H1 (cell line): Measurements from ENCODE around the gene ZSWIM6. TPM values are rescaled to one million over a fixed set of nuclear protein-coding genes. Genes with fewer than 3 reads are reported as not detected.

Source experiments
- CTCF ChIA-PET: fragments of 300-600 bp; sonication (Branson Sonifier 250); formaldehyde crosslinking; loops from one replicate; lab custom pipeline; 2021; ENCODE audit not compliant: partially characterized antibody; lab: Charles Lee
- POLR2A ChIA-PET: fragments of 300-600 bp; sonication (Branson Sonifier 250); formaldehyde crosslinking; loops from one replicate; lab custom pipeline; 2021; ENCODE audit warnings: inconsistent platforms; ENCODE audit not compliant: partially characterized antibody; lab: Charles Lee
- DNase-seq, 2 experiments: peaks; one replicate each; pipeline versions ENCODE4 v3.0.0 to v3.0.0-alpha.2; 2010 to 2022; ENCODE audit warnings: low spot score in 2 of 2, low read depth in 1 of 2, mixed read lengths in 1 of 2
- FAIRE-seq: peaks from 2 replicates; lab custom pipeline; 2011; peaks lifted over from hg19 to GRCh38; lab: Jason Lieb, UNC
- H2AFZ ChIP-seq: 2 replicates; pipeline ENCODE4 v1.8.1; 2012; ENCODE audit warnings: low read length, inconsistent platforms
- H2AK5ac ChIP-seq: 2 replicates; pipeline ENCODE4 v1.6.1; 2013; ENCODE audit warnings: low read depth, low read length
- H2BK120ac ChIP-seq: replicated peaks from 2 replicates; pipeline ENCODE3; 2013; ENCODE audit warnings: low read depth, low read length, inconsistent platforms
- H2BK12ac ChIP-seq: 2 replicates; pipeline ENCODE4 v1.6.1; 2013; ENCODE audit warnings: low read depth, low read length
- H2BK15ac ChIP-seq: 2 replicates; pipeline ENCODE4 v1.6.1; 2013; ENCODE audit warnings: low read length
- H2BK20ac ChIP-seq: 2 replicates; pipeline ENCODE4 v1.6.1; 2013; ENCODE audit warnings: low read length
- H2BK5ac ChIP-seq: 2 replicates; pipeline ENCODE4 v1.6.1; 2013; ENCODE audit warnings: low read depth, low read length
- H3K14ac ChIP-seq: 2 replicates; pipeline ENCODE4 v1.6.1; 2013; ENCODE audit warnings: inconsistent platforms; ENCODE audit not compliant: insufficient read length
- H3K18ac ChIP-seq: 2 replicates; pipeline ENCODE4 v1.6.1; 2013; ENCODE audit warnings: low read length; ENCODE audit errors: extremely low read depth
- H3K23ac ChIP-seq: 2 replicates; pipeline ENCODE4 v1.6.1; 2013; ENCODE audit warnings: inconsistent platforms; ENCODE audit not compliant: insufficient read length
- H3K23me2 ChIP-seq: 2 replicates; pipeline ENCODE4 v1.6.1; 2013; ENCODE audit warnings: low read depth, low read length
- H3K27ac ChIP-seq: 2 replicates; pipeline ENCODE4 v1.6.1; 2011; ENCODE audit warnings: low read depth, low read length, inconsistent platforms
- H3K27me3 ChIP-seq, 4 experiments: replicated peaks in 1 of 4; 1 replicate in 1 of 4; 2 replicates in 3 of 4; pipeline versions ENCODE4 v1.6.1 to v1.8.1; 2011 to 2013; ENCODE audit warnings: low read length in 3 of 4, mild to moderate bottlenecking in 3 of 4, inconsistent platforms in 2 of 4, mixed read lengths in 2 of 4, moderate library complexity in 1 of 4; ENCODE audit not compliant: control insufficient read depth in 3 of 4, insufficient read depth in 3 of 4; ENCODE audit errors: extremely low read depth in 1 of 4
- H3K36me3 ChIP-seq, 4 experiments: 2 replicates each; pipeline versions ENCODE4 v1.6.1 to v1.8.1; 2011 to 2013; ENCODE audit warnings: mild to moderate bottlenecking in 4 of 4, low read length in 3 of 4, moderate library complexity in 2 of 4, control low read depth in 1 of 4, inconsistent platforms in 1 of 4; ENCODE audit not compliant: insufficient read depth in 4 of 4, control insufficient read depth in 2 of 4
- H3K4ac ChIP-seq: replicated peaks from 2 replicates; pipeline ENCODE3; 2013; ENCODE audit warnings: low read length, low read depth, mixed read lengths, inconsistent platforms; ENCODE audit not compliant: insufficient read length
- H3K4me1 ChIP-seq, 4 experiments: replicated peaks in 1 of 4; 1 replicate in 1 of 4; 2 replicates in 3 of 4; pipeline versions ENCODE4 v1.6.1 to v1.8.1; 2011 to 2013; ENCODE audit warnings: low read length in 3 of 4, inconsistent platforms in 2 of 4, mixed read lengths in 1 of 4; ENCODE audit not compliant: insufficient read depth in 4 of 4, control insufficient read depth in 3 of 4
- H3K4me2 ChIP-seq, 2 experiments: 2 replicates each; pipeline versions ENCODE4 v1.6.1 to v1.8.1; 2011 to 2013; ENCODE audit warnings: low read depth in 2 of 2, low read length in 2 of 2, control low read depth in 1 of 2, inconsistent platforms in 1 of 2, mild to moderate bottlenecking in 1 of 2; ENCODE audit not compliant: insufficient read depth in 1 of 2
- H3K4me3 ChIP-seq, 4 experiments: fragments of 200-600, 300-600 bp in 1 of 4; sonication (generic), shearing (Covaris generic), sonication (Bioruptor Twin) in 1 of 4; 2 replicates each; pipeline versions ENCODE4 v1.5.1 to v1.8.1; 2011 to 2016; ENCODE audit warnings: low read length in 4 of 4, low read depth in 3 of 4, control low read depth in 2 of 4, inconsistent platforms in 2 of 4, mild to moderate bottlenecking in 2 of 4, mixed read lengths in 1 of 4, moderate library complexity in 1 of 4; ENCODE audit not compliant: insufficient read depth in 2 of 4; ENCODE audit errors: extremely low read depth in 1 of 4
- H3K56ac ChIP-seq: replicated peaks from 2 replicates; pipeline ENCODE3; 2013; ENCODE audit warnings: low read depth, mild to moderate bottlenecking, mixed read lengths, low read length, inconsistent platforms; ENCODE audit not compliant: insufficient read length
- H3K79me1 ChIP-seq: 2 replicates; pipeline ENCODE4 v1.6.1; 2013; ENCODE audit warnings: low read depth, low read length, control low read depth
- H3K79me2 ChIP-seq, 2 experiments: 2 replicates each; pipeline versions ENCODE4 v1.6.1 to v1.8.1; 2012 to 2013; ENCODE audit warnings: low read length in 2 of 2, mild to moderate bottlenecking in 2 of 2, inconsistent platforms in 1 of 2; ENCODE audit not compliant: insufficient read depth in 2 of 2, control insufficient read depth in 1 of 2
- H3K9ac ChIP-seq, 4 experiments: replicated peaks in 1 of 4; 1 replicate in 1 of 4; 2 replicates in 3 of 4; pipeline versions ENCODE4 v1.6.1 to v1.8.1; 2011 to 2013; ENCODE audit warnings: low read depth in 3 of 4, low read length in 3 of 4, control low read depth in 2 of 4, mild to moderate bottlenecking in 2 of 4, moderate library complexity in 2 of 4, inconsistent platforms in 1 of 4; ENCODE audit errors: extremely low read depth in 1 of 4
- H3K9me3 ChIP-seq, 2 experiments: 2 replicates each; pipeline versions ENCODE4 v1.6.1 to v1.8.1; 2012 to 2013; ENCODE audit warnings: mild to moderate bottlenecking in 2 of 2, moderate library complexity in 2 of 2, control low read depth in 1 of 2, inconsistent platforms in 1 of 2, low read depth in 1 of 2, low read length in 1 of 2, mixed read lengths in 1 of 2; ENCODE audit not compliant: insufficient read depth in 2 of 2
- H4K20me1 ChIP-seq, 2 experiments: replicated peaks in 1 of 2; 2 replicates each; pipeline versions ENCODE3 to v1.8.1; 2011 to 2013; ENCODE audit warnings: inconsistent platforms in 2 of 2, low read length in 2 of 2, mild to moderate bottlenecking in 1 of 2; ENCODE audit not compliant: insufficient read depth in 2 of 2, control insufficient read depth in 1 of 2
- H4K5ac ChIP-seq: 2 replicates; pipeline ENCODE4 v1.6.1; 2013; ENCODE audit warnings: low read length, low read depth, mixed read lengths, inconsistent platforms; ENCODE audit not compliant: insufficient read length
- H4K8ac ChIP-seq: 2 replicates; pipeline ENCODE4 v1.8.0; 2013; ENCODE audit warnings: mild to moderate bottlenecking, moderate library complexity, low read length, inconsistent platforms; ENCODE audit not compliant: insufficient read depth; ENCODE audit errors: extremely low read depth
- H4K91ac ChIP-seq: replicated peaks from 2 replicates; pipeline ENCODE3; 2013; ENCODE audit warnings: low read length, mixed read lengths, inconsistent platforms; ENCODE audit not compliant: insufficient read length
- ASH2L ChIP-seq: fragments of 200-600, 300-600 bp; sonication (generic); IDR thresholded peaks from one replicate; pipeline ENCODE4 v1.7.1; 2017; ENCODE audit warnings: low read length
- JUN ChIP-seq: IDR thresholded peaks from 2 replicates; pipeline ENCODE4 v1.6.1; 2011; ENCODE audit warnings: low read depth, mild to moderate bottlenecking, improper control_type of control experiment, low read length
- KDM5A ChIP-seq: fragments of 200-600 bp; IDR thresholded peaks from 2 replicates; pipeline ENCODE4 v1.7.1; 2012; ENCODE audit warnings: mild to moderate bottlenecking, low read length, inconsistent platforms, mixed read lengths
- NRF1 ChIP-seq: IDR thresholded peaks from 2 replicates; pipeline ENCODE4 v1.6.1; 2011; ENCODE audit warnings: mild to moderate bottlenecking, low read depth, low read length, improper control_type of control experiment
- POU5F1 ChIP-seq: IDR thresholded peaks from 2 replicates; pipeline ENCODE4 v1.6.1; 2011; ENCODE audit warnings: low read depth, mild to moderate bottlenecking, low read length, moderate library complexity
- SIN3A ChIP-seq, 2 experiments: IDR thresholded peaks in 1 of 2; conservative IDR thresholded peaks in 1 of 2; 2 replicates each; pipeline ENCODE4 v1.6.1; 2011 to 2012; ENCODE audit warnings: low read length in 2 of 2, improper control_type of control experiment in 1 of 2, low read depth in 1 of 2, mild to moderate bottlenecking in 1 of 2
- SIRT6 ChIP-seq: IDR thresholded peaks from one replicate; pipeline ENCODE4 v1.7.1; 2012; ENCODE audit warnings: low read length, inconsistent platforms
- TAF1 ChIP-seq: IDR thresholded peaks from 2 replicates; pipeline ENCODE4 v1.6.1; 2011; ENCODE audit warnings: mild to moderate bottlenecking, low read depth, low read length
- TAF7 ChIP-seq: optimal IDR thresholded peaks from 2 replicates; pipeline ENCODE3; 2011; ENCODE audit warnings: low read depth, mild to moderate bottlenecking, inconsistent platforms, low read length, moderate library complexity, borderline replicate concordance
- TCF12 ChIP-seq: IDR thresholded peaks from 2 replicates; pipeline ENCODE4 v1.6.1; 2011; ENCODE audit warnings: low read depth, mild to moderate bottlenecking, low read length
- WGBS, 2 experiments: shearing (Covaris generic) in 1 of 2; methylation state at CpG; one replicate each; pipeline versions ENCODE4 v1.1.6 to v1.1.7; 2013 to 2015; ENCODE audit warnings: low lambda C conversion rate in 2 of 2, mixed read lengths in 2 of 2, inconsistent platforms in 1 of 2, low coverage in 1 of 2, missing lambda C conversion rate in 1 of 2; ENCODE audit not compliant: insufficient replicate concordance in 2 of 2, insufficient coverage in 1 of 2, insufficient read length in 1 of 2; ENCODE audit errors: extremely low coverage in 1 of 2, missing lambda C conversion rate in 1 of 2; 5-methylcytosine and 5-hydroxymethylcytosine counted together
- polyA plus RNA-seq, 7 experiments: library from polyadenylated mRNA; depleted of rRNA in 3 of 7; stranded (reverse) in 5 of 7; unstranded in 2 of 7; fragments of >200 nt in 5 of 7; fragments of 200-250 nt in 2 of 7; gene quantifications; 1 replicate in 5 of 7; 2 replicates in 1 of 7; 4 replicates in 1 of 7; pipeline versions ENCODE4 v1.2.1 to v1.2.3, GENCODE V29; 2011 to 2013; ENCODE audit warnings: missing spikeins in 2 of 7, mixed read lengths in 2 of 7
- total RNA-seq: library from RNA; stranded (reverse); fragmentation: NEBNext Ultra II Directional; extraction: Animal tissue kit (Norgen Biotek cat#: 25700); gene quantifications from 2 replicates; pipeline ENCODE4 v1.2.1, GENCODE V29; 2021

ZSWIM6 gene
- total and polyA plus RNA-seq, 2 of the 8 experiments (the other 6 are each of a cell fraction or from before 2014, with no cell fraction given): 7.9 to 12.4 TPM

- no peak overlapping the region for H4K8ac ChIP-seq
- FAIRE-seq (no peak), DNase-seq (no peak)
- no peak overlapping the region for H2BK5ac ChIP-seq
- H3K9me3 ChIP-seq: no peaks in the 10 kb centered on the region
- no peak overlapping the region for H4K91ac ChIP-seq
- H3K18ac ChIP-seq: no peak overlapping the region
- no peak overlapping the region for H4K5ac ChIP-seq
- H2BK120ac ChIP-seq: no peak overlapping the region
- 89% methylated on average over 2 of the region's 2 CpGs; no CpG with 5 or more reads in 1 of the 2 experiments for WGBS, 2 experiments
- H3K23me2 ChIP-seq: no peaks in the 10 kb centered on the region
- no peak overlapping the region for H2BK20ac ChIP-seq
- no peaks in the 10 kb centered on the region for H3K79me2 ChIP-seq
- TF ChIP-seq JUN: no peak
- TF ChIP-seq TCF12: no peak
- no peak for TF ChIP-seq ASH2L
- no peak for TF ChIP-seq TAF1
- no peak for TF ChIP-seq SIN3A (conservative IDR thresholded peaks at IDR 0.05 in 1 of 2, IDR thresholded peaks at IDR 0.05 in 1 of 2; ENCODE audit: low read depth in 1 of 2, low read length in 2 of 2)
- TF ChIP-seq POU5F1: no peak
- TF ChIP-seq SIRT6: no peak
- no peak for TF ChIP-seq KDM5A
- TF ChIP-seq TAF7: no peak
- no peak for TF ChIP-seq NRF1
- no peak overlapping the region for H3K14ac ChIP-seq
- no peaks in the 10 kb centered on the region for H3K4me1 ChIP-seq
- no peak overlapping the region for H3K27ac ChIP-seq
- no peak overlapping the region for H3K9ac ChIP-seq
- no peak overlapping the region for H3K56ac ChIP-seq
- no peak overlapping the region for H3K23ac ChIP-seq
- no peak overlapping the region for H3K4me3 ChIP-seq
- no peak overlapping the region for H2BK15ac ChIP-seq
- H2AK5ac ChIP-seq: no peak overlapping the region
- CTCF ChIA-PET: no interaction called here
- no peak overlapping the region for H2BK12ac ChIP-seq
- H2AFZ ChIP-seq: no peak overlapping the region
- H3K36me3 ChIP-seq: no peaks in the 10 kb centered on the region
- H3K27me3 ChIP-seq: no peaks in the 10 kb centered on the region
- POLR2A ChIA-PET: no interaction called here
- H3K4ac ChIP-seq: no peak overlapping the region
- H3K79me1 ChIP-seq: no peaks in the 10 kb centered on the region; the same call in 1 of the 2 replicates
- no peaks in the 10 kb centered on the region for H4K20me1 ChIP-seq
- no peak overlapping the region for H3K4me2 ChIP-seq
These were observed 184.9 kb downstream of the ZSWIM6 start for GRCh38 chr5:61516946-61517345.
